Osteocyte (in vitro differentiated cells): ENCODE measurements around the gene ALX4. TPM values are rescaled to one million over a fixed set of nuclear protein-coding genes. Genes with fewer than 3 reads are reported as not detected.

Source experiments
- DNase-seq: peaks from one replicate; pipeline ENCODE4 v3.0.0; 2021; ENCODE audit warnings: mixed read lengths; ENCODE audit not compliant: unreplicated experiment; ENCODE audit errors: extremely low spot score
- H3K27ac Mint-ChIP-seq: one replicate; pipeline ENCODE4 v1.8.0; 2021; ENCODE audit warnings: mild to moderate bottlenecking, mixed read lengths; ENCODE audit not compliant: unreplicated experiment
- H3K27me3 Mint-ChIP-seq: one replicate; pipeline ENCODE4 v1.8.0; 2021; ENCODE audit warnings: mixed read lengths; ENCODE audit not compliant: unreplicated experiment
- H3K36me3 Mint-ChIP-seq: one replicate; pipeline ENCODE4 v1.8.0; 2021; ENCODE audit warnings: mixed read lengths; ENCODE audit not compliant: unreplicated experiment
- H3K4me1 Mint-ChIP-seq: one replicate; pipeline ENCODE4 v1.8.0; 2021; ENCODE audit warnings: mixed read lengths; ENCODE audit not compliant: unreplicated experiment
- H3K4me3 Mint-ChIP-seq: one replicate; pipeline ENCODE4 v1.8.0; 2021; ENCODE audit warnings: mild to moderate bottlenecking, moderate library complexity, mixed read lengths; ENCODE audit not compliant: unreplicated experiment
- H3K9me3 Mint-ChIP-seq: one replicate; pipeline ENCODE4 v1.8.0; 2021; ENCODE audit warnings: mixed read lengths; ENCODE audit not compliant: unreplicated experiment
- total RNA-seq: library from RNA; stranded (reverse); gene quantifications from 2 replicates; pipeline ENCODE4 v1.2.1, GENCODE V29; 2021
- TF ChIP-seq, protein P1 (sequence below): fragments of 200-600 bp; sonication (generic); IDR thresholded peaks from 2 replicates; pipeline ENCODE4 v1.5.0; 2021; ENCODE audit warnings: antibody characterized with exemption, mild to moderate bottlenecking, moderate library complexity

ALX4 gene
- total RNA-seq, 1 donor from 2014 or later, result not detected

GRCh38 chr11:44212128-44212527, 97.8 kb downstream of the ALX4 start:
- TF ChIP-seq, protein P1, sequence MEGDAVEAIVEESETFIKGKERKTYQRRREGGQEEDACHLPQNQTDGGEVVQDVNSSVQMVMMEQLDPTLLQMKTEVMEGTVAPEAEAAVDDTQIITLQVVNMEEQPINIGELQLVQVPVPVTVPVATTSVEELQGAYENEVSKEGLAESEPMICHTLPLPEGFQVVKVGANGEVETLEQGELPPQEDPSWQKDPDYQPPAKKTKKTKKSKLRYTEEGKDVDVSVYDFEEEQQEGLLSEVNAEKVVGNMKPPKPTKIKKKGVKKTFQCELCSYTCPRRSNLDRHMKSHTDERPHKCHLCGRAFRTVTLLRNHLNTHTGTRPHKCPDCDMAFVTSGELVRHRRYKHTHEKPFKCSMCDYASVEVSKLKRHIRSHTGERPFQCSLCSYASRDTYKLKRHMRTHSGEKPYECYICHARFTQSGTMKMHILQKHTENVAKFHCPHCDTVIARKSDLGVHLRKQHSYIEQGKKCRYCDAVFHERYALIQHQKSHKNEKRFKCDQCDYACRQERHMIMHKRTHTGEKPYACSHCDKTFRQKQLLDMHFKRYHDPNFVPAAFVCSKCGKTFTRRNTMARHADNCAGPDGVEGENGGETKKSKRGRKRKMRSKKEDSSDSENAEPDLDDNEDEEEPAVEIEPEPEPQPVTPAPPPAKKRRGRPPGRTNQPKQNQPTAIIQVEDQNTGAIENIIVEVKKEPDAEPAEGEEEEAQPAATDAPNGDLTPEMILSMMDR, result no peak
- Mint-ChIP-seq H3K9me3 (peaks cover 21% of the 10 kb centered on the region), H3K4me1 (peaks cover 14% of the 10 kb centered on the region), H3K36me3 (peaks cover 39% of the 10 kb centered on the region), H3K27ac (no peak overlapping the region), H3K27me3 (no peaks in the 10 kb centered on the region), H3K4me3 (no peak overlapping the region)
- DNase-seq, result no peak

Other genes with a start within 250 kb of the ALX4 start
- 4.3 and 4.5 TPM in 2 replicates for gene ACCS, start 243.9 kb downstream of the ALX4 start, total RNA-seq
- gene EXT2, start 214.5 kb downstream of the ALX4 start, total RNA-seq, result 99.1 and 102 TPM in 2 replicates